ENCODE measurements around the gene NEDD4L.

DNA sequence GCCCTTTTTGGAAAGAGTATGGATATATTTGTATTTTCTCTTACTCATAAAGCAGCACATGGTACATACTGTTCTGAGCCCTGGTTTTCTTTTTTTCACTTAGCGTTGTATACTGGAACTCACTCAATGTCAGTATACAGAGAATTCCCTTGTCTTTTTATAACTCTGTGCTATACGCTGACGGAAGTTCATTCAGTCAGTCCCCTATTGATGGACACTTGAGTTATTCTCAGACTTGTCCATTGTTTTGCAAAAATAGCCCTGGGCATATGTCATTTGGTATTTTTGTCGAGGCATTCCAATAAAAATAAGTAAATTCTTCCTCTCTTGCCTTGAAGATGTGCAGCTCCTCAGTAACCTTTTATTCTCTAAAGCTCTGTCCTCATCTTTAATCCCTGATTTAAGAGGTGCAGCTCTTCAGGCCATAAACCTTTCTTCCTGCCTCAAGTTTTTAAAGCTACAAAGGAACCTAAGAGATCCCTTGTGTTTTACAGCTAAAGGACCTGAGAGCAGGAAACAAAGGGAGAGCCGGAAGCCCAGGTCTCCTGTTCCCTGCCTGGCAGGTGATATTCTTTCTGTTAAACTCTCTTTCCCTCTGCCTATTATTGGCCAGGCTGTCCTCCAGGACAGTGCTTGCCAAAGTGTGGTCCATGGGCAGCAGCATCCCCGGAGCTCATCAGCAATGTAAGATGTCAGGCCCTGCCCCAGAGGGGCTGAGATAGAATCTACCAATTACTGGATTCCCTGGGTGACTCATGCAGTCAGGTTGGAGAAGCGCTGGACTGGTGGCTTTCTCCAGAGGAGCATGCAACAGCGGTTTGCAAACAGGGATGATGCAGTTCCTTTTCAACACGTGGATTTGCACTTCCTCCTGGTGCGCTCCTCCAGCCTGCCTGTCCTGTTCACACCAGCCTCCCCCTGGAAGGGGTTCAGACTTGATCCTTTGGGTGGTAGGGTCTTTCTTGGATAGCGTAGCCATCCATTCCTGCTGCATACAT is 158.0 kb downstream of the NEDD4L start:
- TF ChIP-seq CTCF (IDR thresholded peaks at IDR 0.05) = no peak
- no peak for TF ChIP-seq POLR2A (IDR thresholded peaks at IDR 0.05)
